H1 (cell line): Measurements from ENCODE around the gene DBX1. TPM values are rescaled to one million over a fixed set of nuclear protein-coding genes. Genes with fewer than 3 reads are reported as not detected.
A peak's percentile ranks its signal among the peaks of the same experiment; 100 is the strongest.

Experiments
- CTCF ChIA-PET: fragments of 300-600 bp; sonication (Branson Sonifier 250); formaldehyde crosslinking; loops from one replicate; lab custom pipeline; 2021; ENCODE audit not compliant: partially characterized antibody; lab: Charles Lee
- POLR2A ChIA-PET: fragments of 300-600 bp; sonication (Branson Sonifier 250); formaldehyde crosslinking; loops from one replicate; lab custom pipeline; 2021; ENCODE audit warnings: inconsistent platforms; ENCODE audit not compliant: partially characterized antibody; lab: Charles Lee
- DNase-seq, 2 experiments: peaks; one replicate each; pipeline versions ENCODE4 v3.0.0 to v3.0.0-alpha.2; 2010 to 2022; ENCODE audit warnings: low spot score in 2 of 2, low read depth in 1 of 2, mixed read lengths in 1 of 2
- FAIRE-seq: peaks from 2 replicates; lab custom pipeline; 2011; peaks lifted over from hg19 to GRCh38; lab: Jason Lieb, UNC
- H2AFZ ChIP-seq: 2 replicates; pipeline ENCODE4 v1.8.1; 2012; ENCODE audit warnings: low read length, inconsistent platforms
- H2AK5ac ChIP-seq: 2 replicates; pipeline ENCODE4 v1.6.1; 2013; ENCODE audit warnings: low read depth, low read length
- H2BK120ac ChIP-seq: replicated peaks from 2 replicates; pipeline ENCODE3; 2013; ENCODE audit warnings: low read depth, low read length, inconsistent platforms
- H2BK12ac ChIP-seq: 2 replicates; pipeline ENCODE4 v1.6.1; 2013; ENCODE audit warnings: low read depth, low read length
- H2BK15ac ChIP-seq: 2 replicates; pipeline ENCODE4 v1.6.1; 2013; ENCODE audit warnings: low read length
- H2BK20ac ChIP-seq: 2 replicates; pipeline ENCODE4 v1.6.1; 2013; ENCODE audit warnings: low read length
- H2BK5ac ChIP-seq: 2 replicates; pipeline ENCODE4 v1.6.1; 2013; ENCODE audit warnings: low read depth, low read length
- H3K14ac ChIP-seq: 2 replicates; pipeline ENCODE4 v1.6.1; 2013; ENCODE audit warnings: inconsistent platforms; ENCODE audit not compliant: insufficient read length
- H3K18ac ChIP-seq: 2 replicates; pipeline ENCODE4 v1.6.1; 2013; ENCODE audit warnings: low read length; ENCODE audit errors: extremely low read depth
- H3K23ac ChIP-seq: 2 replicates; pipeline ENCODE4 v1.6.1; 2013; ENCODE audit warnings: inconsistent platforms; ENCODE audit not compliant: insufficient read length
- H3K23me2 ChIP-seq: 2 replicates; pipeline ENCODE4 v1.6.1; 2013; ENCODE audit warnings: low read depth, low read length
- H3K27ac ChIP-seq: 2 replicates; pipeline ENCODE4 v1.6.1; 2011; ENCODE audit warnings: low read depth, low read length, inconsistent platforms
- H3K27me3 ChIP-seq, 4 experiments: replicated peaks in 1 of 4; 1 replicate in 1 of 4; 2 replicates in 3 of 4; pipeline versions ENCODE4 v1.6.1 to v1.8.1; 2011 to 2013; ENCODE audit warnings: low read length in 3 of 4, mild to moderate bottlenecking in 3 of 4, inconsistent platforms in 2 of 4, mixed read lengths in 2 of 4, moderate library complexity in 1 of 4; ENCODE audit not compliant: control insufficient read depth in 3 of 4, insufficient read depth in 3 of 4; ENCODE audit errors: extremely low read depth in 1 of 4
- H3K36me3 ChIP-seq, 4 experiments: 2 replicates each; pipeline versions ENCODE4 v1.6.1 to v1.8.1; 2011 to 2013; ENCODE audit warnings: mild to moderate bottlenecking in 4 of 4, low read length in 3 of 4, moderate library complexity in 2 of 4, control low read depth in 1 of 4, inconsistent platforms in 1 of 4; ENCODE audit not compliant: insufficient read depth in 4 of 4, control insufficient read depth in 2 of 4
- H3K4ac ChIP-seq: replicated peaks from 2 replicates; pipeline ENCODE3; 2013; ENCODE audit warnings: low read length, low read depth, mixed read lengths, inconsistent platforms; ENCODE audit not compliant: insufficient read length
- H3K4me1 ChIP-seq, 4 experiments: replicated peaks in 1 of 4; 1 replicate in 1 of 4; 2 replicates in 3 of 4; pipeline versions ENCODE4 v1.6.1 to v1.8.1; 2011 to 2013; ENCODE audit warnings: low read length in 3 of 4, inconsistent platforms in 2 of 4, mixed read lengths in 1 of 4; ENCODE audit not compliant: insufficient read depth in 4 of 4, control insufficient read depth in 3 of 4
- H3K4me2 ChIP-seq, 2 experiments: 2 replicates each; pipeline versions ENCODE4 v1.6.1 to v1.8.1; 2011 to 2013; ENCODE audit warnings: low read depth in 2 of 2, low read length in 2 of 2, control low read depth in 1 of 2, inconsistent platforms in 1 of 2, mild to moderate bottlenecking in 1 of 2; ENCODE audit not compliant: insufficient read depth in 1 of 2
- H3K4me3 ChIP-seq, 4 experiments: fragments of 200-600, 300-600 bp in 1 of 4; sonication (generic), shearing (Covaris generic), sonication (Bioruptor Twin) in 1 of 4; 2 replicates each; pipeline versions ENCODE4 v1.5.1 to v1.8.1; 2011 to 2016; ENCODE audit warnings: low read length in 4 of 4, low read depth in 3 of 4, control low read depth in 2 of 4, inconsistent platforms in 2 of 4, mild to moderate bottlenecking in 2 of 4, mixed read lengths in 1 of 4, moderate library complexity in 1 of 4; ENCODE audit not compliant: insufficient read depth in 2 of 4; ENCODE audit errors: extremely low read depth in 1 of 4
- H3K56ac ChIP-seq: replicated peaks from 2 replicates; pipeline ENCODE3; 2013; ENCODE audit warnings: low read depth, mild to moderate bottlenecking, mixed read lengths, low read length, inconsistent platforms; ENCODE audit not compliant: insufficient read length
- H3K79me1 ChIP-seq: 2 replicates; pipeline ENCODE4 v1.6.1; 2013; ENCODE audit warnings: low read depth, low read length, control low read depth
- H3K79me2 ChIP-seq, 2 experiments: 2 replicates each; pipeline versions ENCODE4 v1.6.1 to v1.8.1; 2012 to 2013; ENCODE audit warnings: low read length in 2 of 2, mild to moderate bottlenecking in 2 of 2, inconsistent platforms in 1 of 2; ENCODE audit not compliant: insufficient read depth in 2 of 2, control insufficient read depth in 1 of 2
- H3K9ac ChIP-seq, 4 experiments: replicated peaks in 1 of 4; 1 replicate in 1 of 4; 2 replicates in 3 of 4; pipeline versions ENCODE4 v1.6.1 to v1.8.1; 2011 to 2013; ENCODE audit warnings: low read depth in 3 of 4, low read length in 3 of 4, control low read depth in 2 of 4, mild to moderate bottlenecking in 2 of 4, moderate library complexity in 2 of 4, inconsistent platforms in 1 of 4; ENCODE audit errors: extremely low read depth in 1 of 4
- H3K9me3 ChIP-seq, 2 experiments: 2 replicates each; pipeline versions ENCODE4 v1.6.1 to v1.8.1; 2012 to 2013; ENCODE audit warnings: mild to moderate bottlenecking in 2 of 2, moderate library complexity in 2 of 2, control low read depth in 1 of 2, inconsistent platforms in 1 of 2, low read depth in 1 of 2, low read length in 1 of 2, mixed read lengths in 1 of 2; ENCODE audit not compliant: insufficient read depth in 2 of 2
- H4K20me1 ChIP-seq, 2 experiments: replicated peaks in 1 of 2; 2 replicates each; pipeline versions ENCODE3 to v1.8.1; 2011 to 2013; ENCODE audit warnings: inconsistent platforms in 2 of 2, low read length in 2 of 2, mild to moderate bottlenecking in 1 of 2; ENCODE audit not compliant: insufficient read depth in 2 of 2, control insufficient read depth in 1 of 2
- H4K5ac ChIP-seq: 2 replicates; pipeline ENCODE4 v1.6.1; 2013; ENCODE audit warnings: low read length, low read depth, mixed read lengths, inconsistent platforms; ENCODE audit not compliant: insufficient read length
- H4K8ac ChIP-seq: 2 replicates; pipeline ENCODE4 v1.8.0; 2013; ENCODE audit warnings: mild to moderate bottlenecking, moderate library complexity, low read length, inconsistent platforms; ENCODE audit not compliant: insufficient read depth; ENCODE audit errors: extremely low read depth
- H4K91ac ChIP-seq: replicated peaks from 2 replicates; pipeline ENCODE3; 2013; ENCODE audit warnings: low read length, mixed read lengths, inconsistent platforms; ENCODE audit not compliant: insufficient read length
- BACH1 ChIP-seq: IDR thresholded peaks from 2 replicates; pipeline ENCODE4 v1.6.1; 2012; ENCODE audit warnings: low read length, improper control_type of control experiment
- CEBPB ChIP-seq: IDR thresholded peaks from 2 replicates; pipeline ENCODE4 v1.6.1; 2012; ENCODE audit warnings: low read depth, low read length
- HDAC6 ChIP-seq: IDR thresholded peaks from one replicate; pipeline ENCODE4 v1.7.1; 2012; ENCODE audit warnings: low read depth, mild to moderate bottlenecking, inconsistent platforms, low read length, moderate library complexity
- KDM4A ChIP-seq: IDR thresholded peaks from one replicate; pipeline ENCODE4 v1.7.1; 2012; ENCODE audit warnings: low read depth, mild to moderate bottlenecking, moderate library complexity, low read length, inconsistent platforms; ENCODE audit not compliant: severe bottlenecking
- NANOG ChIP-seq: IDR thresholded peaks from 2 replicates; pipeline ENCODE4 v1.6.1; 2011; ENCODE audit warnings: low read length, low read depth, mild to moderate bottlenecking, inconsistent platforms; ENCODE audit not compliant: insufficient read depth, poor library complexity, severe bottlenecking
- POLR2A ChIP-seq, 2 experiments: IDR thresholded peaks; 1 replicate in 1 of 2; 2 replicates in 1 of 2; pipeline ENCODE4 v1.6.1; 2011; ENCODE audit warnings: low read depth in 2 of 2, low read length in 2 of 2, mild to moderate bottlenecking in 2 of 2; ENCODE audit errors: control extremely low read depth in 1 of 2
- SAP30 ChIP-seq: fragments of 300-600 bp; sonication (generic); IDR thresholded peaks from 2 replicates; pipeline ENCODE4 v1.7.1; 2012; ENCODE audit warnings: low read length, moderate library complexity, mild to moderate bottlenecking, inconsistent platforms; ENCODE audit not compliant: insufficient read depth, insufficient replicate concordance
- SIRT6 ChIP-seq: IDR thresholded peaks from one replicate; pipeline ENCODE4 v1.7.1; 2012; ENCODE audit warnings: low read length, inconsistent platforms
- TBP ChIP-seq: IDR thresholded peaks from 2 replicates; pipeline ENCODE4 v1.6.1; 2011; ENCODE audit warnings: low read depth, low read length, improper control_type of control experiment
- WGBS, 2 experiments: shearing (Covaris generic) in 1 of 2; methylation state at CpG; one replicate each; pipeline versions ENCODE4 v1.1.6 to v1.1.7; 2013 to 2015; ENCODE audit warnings: low lambda C conversion rate in 2 of 2, mixed read lengths in 2 of 2, inconsistent platforms in 1 of 2, low coverage in 1 of 2, missing lambda C conversion rate in 1 of 2; ENCODE audit not compliant: insufficient replicate concordance in 2 of 2, insufficient coverage in 1 of 2, insufficient read length in 1 of 2; ENCODE audit errors: extremely low coverage in 1 of 2, missing lambda C conversion rate in 1 of 2; 5-methylcytosine and 5-hydroxymethylcytosine counted together
- polyA plus RNA-seq, 7 experiments: library from polyadenylated mRNA; depleted of rRNA in 3 of 7; stranded (reverse) in 5 of 7; unstranded in 2 of 7; fragments of >200 nt in 5 of 7; fragments of 200-250 nt in 2 of 7; gene quantifications; 1 replicate in 5 of 7; 2 replicates in 1 of 7; 4 replicates in 1 of 7; pipeline versions ENCODE4 v1.2.1 to v1.2.3, GENCODE V29; 2011 to 2013; ENCODE audit warnings: missing spikeins in 2 of 7, mixed read lengths in 2 of 7
- total RNA-seq: library from RNA; stranded (reverse); fragmentation: NEBNext Ultra II Directional; extraction: Animal tissue kit (Norgen Biotek cat#: 25700); gene quantifications from 2 replicates; pipeline ENCODE4 v1.2.1, GENCODE V29; 2021
- TF ChIP-seq, protein P1 (sequence below): IDR thresholded peaks from 2 replicates; pipeline ENCODE4 v1.6.1; 2012; ENCODE audit warnings: inconsistent platforms

The DBX1 gene
- total and polyA plus RNA-seq, 2 of the 8 experiments (the other 6 are each of a cell fraction or from before 2014, with no cell fraction given), result not detected

- no peaks in the 10 kb centered on the region for H3K79me1 ChIP-seq
- H3K4me1 ChIP-seq, result peaks cover 0 to 5% (median 4%) of the 10 kb centered on the region in 4 experiments; a peak in 5 of 7 replicates
- ChIA-PET POLR2A (interaction anchor here (1.8 kb wide), 1 partner anchor 9 kb away, joined by 4 read pairs; no protein-coding TSS in a partner anchor), CTCF (interaction anchor here (0.6 to 7.4 kb wide), 54 partner anchors 9 to 1744 kb away, joined by 3 to 102 read pairs (median 4); partner anchors contain the start of gene DBX1)
- 0 out of 2 replicates have a peak overlapping the region, but pooled peaks have one; percentile 23 for H2BK20ac ChIP-seq
- no peak overlapping the region for H4K5ac ChIP-seq
- DNase-seq, result peak in 1 of 2 experiments; percentile 85
- H3K9ac ChIP-seq, result peak overlapping the region in 1 of 4 experiments; percentile 2; a peak in 2 of 7 replicates
- no peaks in the 10 kb centered on the region for H3K79me2 ChIP-seq
- peaks cover 8 to 24% (median 17%) of the 10 kb centered on the region in 4 experiments for H3K27me3 ChIP-seq
- peak overlapping the region; percentile 80 to 95 for H3K4me2 ChIP-seq
- no peak overlapping the region for H3K14ac ChIP-seq
- H4K91ac ChIP-seq, result peak overlapping the region; percentile 35
- no peak overlapping the region for H3K27ac ChIP-seq
- no peak overlapping the region for H3K56ac ChIP-seq
- H3K23ac ChIP-seq, result no peak overlapping the region
- H2AK5ac ChIP-seq, result no peak overlapping the region
- peak overlapping the region; percentile 90 for H4K8ac ChIP-seq
- no peak overlapping the region for H3K4ac ChIP-seq
- H2BK15ac ChIP-seq, result peak overlapping the region; percentile 20; the same call in 1 of the 2 replicates
- 16% methylated on average over 51 of the region's 51 CpGs; no CpG with 5 or more reads in 1 of the 2 experiments for WGBS, 2 experiments
- no peaks in the 10 kb centered on the region for H3K9me3 ChIP-seq
- H2BK12ac ChIP-seq, result peak overlapping the region; percentile 86; the same call in 1 of the 2 replicates
- no peak overlapping the region for H3K18ac ChIP-seq
- no peaks in the 10 kb centered on the region for H4K20me1 ChIP-seq
- peaks cover 7% of the 10 kb centered on the region; the same call in 1 of the 2 replicates for H3K23me2 ChIP-seq
- H2BK5ac ChIP-seq, result no peak overlapping the region
- no peak overlapping the region for H2BK120ac ChIP-seq
- H3K4me3 ChIP-seq, result peak overlapping the region; percentile 26 to 77 (median 64); a peak in 7 of 8 replicates
- H3K36me3 ChIP-seq, result no peaks in the 10 kb centered on the region
- peak; percentile 65 for FAIRE-seq
- peak overlapping the region; percentile 93 for H2AFZ ChIP-seq
- TF ChIP-seq TBP, result peak; percentile 53; the same call in 1 of the 2 replicates
- no peak for TF ChIP-seq NANOG
- no peak for TF ChIP-seq CEBPB
- no peak for TF ChIP-seq HDAC6
- TF ChIP-seq, protein P1, sequence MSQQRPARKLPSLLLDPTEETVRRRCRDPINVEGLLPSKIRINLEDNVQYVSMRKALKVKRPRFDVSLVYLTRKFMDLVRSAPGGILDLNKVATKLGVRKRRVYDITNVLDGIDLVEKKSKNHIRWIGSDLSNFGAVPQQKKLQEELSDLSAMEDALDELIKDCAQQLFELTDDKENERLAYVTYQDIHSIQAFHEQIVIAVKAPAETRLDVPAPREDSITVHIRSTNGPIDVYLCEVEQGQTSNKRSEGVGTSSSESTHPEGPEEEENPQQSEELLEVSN, result 0 out of 2 replicates have a peak, but pooled peaks have one; percentile 12
- TF ChIP-seq POLR2A (IDR thresholded peaks at IDR 0.05; ENCODE audit: control extremely low read depth in 1 of 2, low read depth in 2 of 2, low read length in 2 of 2), result no peak
- peak; percentile 89 for TF ChIP-seq KDM4A
- TF ChIP-seq BACH1, result no peak
- TF ChIP-seq SIRT6, result no peak
- no peak for TF ChIP-seq SAP30
Measured at GRCh38 chr11:20131788-20132666, 28.2 kb downstream of the DBX1 start.
